Stimulated activated CD4-positive, alpha-beta T cell treated with anti-CD3 and anti-CD28 coated beads, Interleukin-15, amount 100 ng/mL, for 48 hours (primary cell): ENCODE results near the gene PHACTR3.
"Not testable (repeated sequence)": the region's sequence is repeated elsewhere in the genome, so short reads cannot be mapped to it uniquely, and the experiment has no call there.

Experiments
- DNase-seq, 2 donors: peaks; one replicate each; pipeline ENCODE4 v3.0.0-alpha.2; 2020; ENCODE audit warnings: low read depth in 2 of 2

Gene PHACTR3

GRCh38 chr20:59828125-59829053 is 224.0 kb downstream of the PHACTR3 start:
- DNase-seq = no peak

GRCh38 chr20:59829054-59829785 is 224.9 kb downstream of the PHACTR3 start:
- no peak for DNase-seq

DNA sequence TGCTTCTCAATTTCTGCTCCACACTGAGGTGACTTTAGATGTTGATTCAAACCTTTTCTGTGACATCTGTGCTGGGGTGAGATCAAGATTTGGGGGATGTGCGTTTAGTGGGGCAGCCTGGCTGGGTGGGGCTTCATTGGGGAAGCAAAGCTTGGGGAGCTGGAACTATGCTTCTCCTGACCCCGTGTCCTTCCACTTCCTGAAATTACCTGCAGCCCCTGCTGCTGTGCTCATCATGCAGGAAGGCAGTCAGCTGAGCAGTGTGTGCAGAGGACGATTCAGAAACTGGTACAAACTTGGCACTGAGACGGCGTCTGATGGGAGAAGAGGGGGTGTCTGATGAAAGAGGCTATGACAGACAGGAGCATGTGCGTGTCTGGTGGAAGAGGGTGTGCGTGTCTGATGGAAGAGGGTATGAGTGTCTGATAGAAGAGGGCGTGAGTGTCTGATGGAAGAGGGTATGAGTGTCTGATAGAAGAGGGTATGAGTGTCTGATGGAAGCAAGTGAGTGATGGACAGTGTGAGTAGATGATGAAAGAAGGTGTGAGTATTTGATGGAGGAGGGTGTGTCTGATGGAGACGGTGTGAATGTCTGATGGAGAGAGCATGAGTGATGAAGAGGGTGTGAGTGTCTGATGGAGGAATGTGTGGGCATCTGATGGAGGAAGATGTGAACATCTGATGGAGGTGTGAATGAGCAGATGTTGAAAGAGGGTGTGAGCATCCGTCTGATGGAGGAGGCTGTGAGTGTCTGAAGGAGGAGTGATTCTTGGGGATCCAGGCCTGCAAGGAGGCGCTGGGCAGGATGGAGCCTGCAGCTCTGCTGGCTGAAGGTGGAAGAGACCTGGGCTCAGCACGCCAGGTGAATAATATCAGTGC is 225.7 kb downstream of the PHACTR3 start:
- no peak for DNase-seq

- DNase-seq = no peak
Measured at GRCh38 chr20:59830665-59831023, 226.3 kb downstream of the PHACTR3 start.

GRCh38 chr20:59831024-59831915 is 226.9 kb downstream of the PHACTR3 start:
- no peak for DNase-seq

GRCh38 chr20:59831916-59832270 is 227.6 kb downstream of the PHACTR3 start:
- no peak for DNase-seq

- DNase-seq = no peak
Measured at GRCh38 chr20:59832406-59833363, 228.3 kb downstream of the PHACTR3 start.

DNA sequence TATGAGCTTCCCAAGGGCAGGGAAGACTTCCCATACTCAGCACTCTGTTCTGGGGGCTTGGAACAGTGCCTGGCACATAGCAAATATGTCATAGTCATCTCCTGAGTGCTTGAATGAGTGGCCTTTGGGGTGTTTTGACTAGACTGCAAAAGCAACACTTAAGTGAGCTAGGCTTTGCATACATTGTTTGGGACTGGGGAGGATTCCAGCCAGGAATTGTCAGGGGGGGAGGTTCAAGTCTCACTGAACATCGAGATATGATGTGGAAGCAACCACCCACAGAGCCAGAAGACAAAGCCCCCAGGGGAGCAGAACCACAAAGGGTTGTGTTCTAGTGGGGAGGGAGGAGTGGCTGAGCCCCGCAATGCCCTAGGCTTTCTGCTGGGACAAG is 230.7 kb downstream of the PHACTR3 start:
- no peak for DNase-seq

GRCh38 chr20:59835448-59836395 is 231.4 kb downstream of the PHACTR3 start:
- DNase-seq = no peak

DNA sequence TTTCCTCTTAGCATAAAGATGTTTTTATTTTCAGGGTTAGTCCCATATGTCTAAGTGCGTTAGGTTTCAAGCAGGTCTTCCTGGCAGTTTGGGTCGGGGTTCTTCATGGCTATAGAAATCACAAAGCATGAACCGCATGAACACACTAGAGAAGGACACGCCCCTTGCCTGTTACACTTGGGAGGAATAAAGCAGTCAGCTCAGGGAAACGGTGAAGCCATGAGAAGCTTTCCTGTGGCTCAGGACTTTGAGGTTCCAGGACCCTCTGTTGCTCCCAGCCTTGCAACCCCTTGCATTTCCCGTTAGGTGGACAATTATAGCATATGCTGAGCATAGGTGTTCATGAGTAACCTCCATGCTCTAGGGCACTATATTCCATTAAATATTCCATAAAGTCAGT is 232.4 kb downstream of the PHACTR3 start:
- DNase-seq = no peak

- no peak for DNase-seq
Measured at GRCh38 chr20:59837623-59838394, 233.5 kb downstream of the PHACTR3 start.

DNA sequence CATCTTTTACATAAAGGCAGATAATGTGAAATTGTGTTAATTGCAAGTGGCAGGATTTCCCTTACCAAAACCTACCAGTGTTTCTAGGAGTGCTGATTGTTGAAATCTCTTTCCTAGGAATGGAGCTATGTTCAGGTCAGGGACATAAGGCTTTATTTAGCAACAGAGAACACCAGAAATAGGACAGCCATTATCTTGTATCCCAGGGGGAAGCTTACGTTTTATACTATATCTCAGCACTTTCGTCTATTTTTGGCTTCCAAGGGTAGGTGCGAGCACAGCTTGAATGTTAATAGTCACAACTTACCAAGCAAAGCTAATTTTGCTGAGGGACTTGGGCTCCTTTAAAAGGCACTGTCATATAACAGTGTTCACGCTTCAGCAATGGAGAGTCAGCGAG is 235.1 kb downstream of the PHACTR3 start:
- no peak for DNase-seq

DNA sequence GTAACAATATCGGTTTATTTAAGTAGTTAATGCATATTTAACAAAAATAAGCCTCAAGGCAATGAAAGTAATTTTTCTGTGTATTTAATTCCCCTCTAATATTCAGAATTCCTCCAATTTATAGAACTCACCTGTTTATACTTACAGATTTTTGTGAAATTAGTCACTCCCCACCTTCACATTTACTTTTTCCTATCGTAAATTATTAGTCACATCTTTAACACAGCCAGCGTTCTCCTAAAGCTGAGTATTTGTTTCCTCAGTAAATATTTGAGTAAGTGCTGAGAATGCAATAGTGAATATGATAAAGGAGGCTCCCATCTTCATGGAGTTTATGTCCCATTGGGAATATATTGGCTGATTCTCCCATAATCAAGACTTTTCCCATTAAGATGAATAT is 241.1 kb downstream of the PHACTR3 start:
- DNase-seq = no peak

DNA sequence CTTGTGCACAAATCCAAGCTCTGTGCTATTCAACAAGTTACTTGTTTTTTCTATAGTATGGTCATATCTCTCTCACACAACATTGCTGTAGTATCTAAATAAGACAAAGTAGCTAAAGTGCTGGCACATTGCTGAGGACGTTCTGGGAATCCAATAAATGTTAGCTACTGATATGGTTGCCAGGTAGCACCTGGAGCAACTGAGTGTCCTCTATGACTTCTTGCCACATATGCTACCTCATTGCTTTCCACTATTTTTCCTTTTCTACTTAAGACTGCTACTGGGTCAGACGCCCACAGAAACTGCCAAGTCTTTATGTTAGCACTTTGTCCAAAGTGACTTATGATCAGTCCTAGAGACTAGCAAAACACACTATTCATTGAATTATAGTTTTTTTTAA is 243.8 kb downstream of the PHACTR3 start:
- no peak for DNase-seq

DNA sequence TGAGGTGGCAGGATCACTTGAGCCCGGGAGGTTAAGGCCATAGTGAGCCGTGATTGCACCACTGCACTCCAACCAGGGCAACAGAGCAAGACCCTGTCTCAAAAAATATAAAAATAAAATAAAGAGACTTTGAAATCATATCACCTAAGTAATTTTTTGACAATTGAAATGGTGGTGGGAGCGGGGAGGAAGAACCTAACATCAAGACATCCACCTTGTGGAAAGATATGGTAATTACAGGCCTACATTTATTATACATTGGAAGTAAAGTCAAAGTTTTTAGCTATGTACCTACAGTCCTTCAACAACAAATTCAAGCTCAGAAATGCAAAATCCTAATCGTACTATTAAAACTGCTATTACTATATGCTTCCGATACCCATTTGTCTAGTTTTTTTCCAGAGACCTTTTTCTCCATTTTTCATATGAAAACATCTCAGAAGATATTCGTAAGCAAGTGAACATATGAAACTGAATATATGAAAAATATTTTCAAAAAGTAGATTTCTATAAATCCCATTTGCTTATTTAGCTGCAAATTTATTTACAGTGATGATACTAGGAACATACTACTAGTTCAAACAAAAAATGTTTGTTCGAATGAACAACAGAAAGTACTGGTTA is 245.8 kb downstream of the PHACTR3 start:
- DNase-seq = no peak

DNA sequence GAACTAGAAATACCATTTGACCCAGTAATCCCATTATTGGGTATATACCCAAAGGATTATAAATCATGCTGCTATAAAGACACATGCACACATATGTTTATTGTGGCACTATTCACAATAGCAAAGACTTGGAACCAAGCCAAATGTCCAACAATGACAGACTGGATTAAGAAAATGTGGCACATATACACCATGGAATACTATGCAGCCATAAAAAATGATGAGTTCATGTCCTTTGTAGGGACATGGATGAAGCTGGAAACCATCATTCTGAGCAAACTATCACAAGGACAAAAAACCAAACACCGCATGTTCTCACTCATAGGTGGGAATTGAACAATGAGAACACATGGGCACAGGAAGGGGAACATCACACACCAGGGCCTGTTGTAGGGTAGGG is 252.2 kb downstream of the PHACTR3 start:
- not testable (repeated sequence) for DNase-seq

DNA sequence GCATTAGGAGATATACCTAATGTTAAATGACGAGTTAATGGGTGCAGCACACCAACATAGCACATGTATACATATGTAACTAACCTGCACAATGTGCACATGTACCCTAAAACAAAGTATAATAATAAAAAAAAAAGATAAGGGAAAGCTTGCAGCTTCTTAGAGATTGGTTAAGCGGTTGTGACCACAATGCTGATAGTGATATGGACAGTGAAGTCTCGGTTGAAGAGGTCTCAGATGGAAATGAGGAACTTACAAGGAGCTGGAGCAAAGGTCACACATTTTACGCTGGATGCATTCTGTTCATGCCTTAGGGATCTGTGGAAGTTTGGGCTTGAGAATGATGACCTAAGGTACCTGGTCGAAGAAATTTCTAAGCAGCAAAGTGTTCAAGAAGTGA is 252.6 kb downstream of the PHACTR3 start:
- not testable (repeated sequence) for DNase-seq

- DNase-seq = no peak
Measured at GRCh38 chr20:59857966-59858365, 253.6 kb downstream of the PHACTR3 start.
